Stimulated activated CD8-positive, alpha-beta memory T cell treated with anti-CD3 and anti-CD28 coated beads, Interleukin-12 subunit alpha, Interleukin-12 subunit beta, amount 100 ng/mL, for 24 hours (primary cell): ENCODE data around the gene SFSWAP.
"Not testable (repeated sequence)": the region's sequence is repeated elsewhere in the genome, so short reads cannot be mapped to it uniquely, and the experiment has no call there.

Experiments used
- DNase-seq: peaks from one replicate; pipeline ENCODE4 v3.0.0-alpha.2; 2020; ENCODE audit errors: extremely low read depth

Gene SFSWAP

GRCh38 chr12:131758016-131758739, 47.3 kb downstream of the SFSWAP start:
- no peak for DNase-seq

- DNase-seq = no peak
Measured at GRCh38 chr12:131759176-131759575, 48.3 kb downstream of the SFSWAP start.

- no peak for DNase-seq
Measured at GRCh38 chr12:131761638-131762037, 50.7 kb downstream of the SFSWAP start.

- no peak for DNase-seq
Measured at GRCh38 chr12:131764738-131765137, 53.8 kb downstream of the SFSWAP start.

- DNase-seq = no peak
Measured at GRCh38 chr12:131765961-131766360, 55.1 kb downstream of the SFSWAP start.

- DNase-seq = no peak
Measured at GRCh38 chr12:131766382-131767107, 55.7 kb downstream of the SFSWAP start.

GRCh38 chr12:131770120-131770519, 59.2 kb downstream of the SFSWAP start:
- no peak for DNase-seq

- DNase-seq = no peak
Measured at GRCh38 chr12:131771965-131772364, 61.1 kb downstream of the SFSWAP start.

- DNase-seq = no peak
Measured at GRCh38 chr12:131773582-131774221, 62.8 kb downstream of the SFSWAP start.

- no peak for DNase-seq
Measured at GRCh38 chr12:131774576-131775391, 63.9 kb downstream of the SFSWAP start.

- DNase-seq = no peak
Measured at GRCh38 chr12:131775392-131776236, 64.7 kb downstream of the SFSWAP start.

- DNase-seq = no peak
Measured at GRCh38 chr12:131776237-131776889, 65.5 kb downstream of the SFSWAP start.

- DNase-seq = not testable (repeated sequence)
Measured at GRCh38 chr12:131777269-131777668, 66.4 kb downstream of the SFSWAP start.

- no peak for DNase-seq
Measured at GRCh38 chr12:131779027-131779426, 68.1 kb downstream of the SFSWAP start.

GRCh38 chr12:131782061-131782460, 71.2 kb downstream of the SFSWAP start:
- DNase-seq = no peak

- DNase-seq = no peak
Measured at GRCh38 chr12:131783915-131784541, 73.1 kb downstream of the SFSWAP start.

GRCh38 chr12:131784909-131785762, 74.2 kb downstream of the SFSWAP start:
- no peak for DNase-seq

GRCh38 chr12:131785763-131786330, 75.0 kb downstream of the SFSWAP start:
- DNase-seq = no peak

- DNase-seq = no peak
Measured at GRCh38 chr12:131786331-131786730, 75.4 kb downstream of the SFSWAP start.
